Adrenal gland (tissue), 12 donors: ENCODE results near the gene PPP2R2C. TPM values are rescaled to one million over a fixed set of nuclear protein-coding genes. Genes with fewer than 3 reads are reported as not detected.

ENCODE experiments used
- DNase-seq, 7 donors: peaks; one replicate each; pipeline ENCODE4 v3.0.0-alpha.2; 2019 to 2020
- H3K27ac ChIP-seq, 5 donors: fragments of 200-600 bp; sonication (generic) in 4 of 5; 1 replicate in 3 of 5; 2 replicates in 2 of 5; pipeline versions ENCODE4 v1.5.1 to v1.8.0; 2016 to 2020; ENCODE audit warnings: mild to moderate bottlenecking in 1 of 5
- H3K27me3 ChIP-seq: fragments of 200-600 bp; 2 replicates; pipeline ENCODE4 v1.8.0; 2021
- H3K36me3 ChIP-seq, 2 donors: fragments of 200-600 bp; replicated peaks in 1 of 2; 1 replicate in 1 of 2; 2 replicates in 1 of 2; pipeline versions ENCODE4 v1.5.1 to v1.8.0; 2018 to 2022
- H3K4me1 ChIP-seq, 2 donors: fragments of 200-600 bp; replicated peaks in 1 of 2; 1 replicate in 1 of 2; 2 replicates in 1 of 2; pipeline versions ENCODE4 v1.5.1 to v1.8.0; 2018 to 2021
- H3K4me3 ChIP-seq, 4 donors: fragments of 200-600 bp; sonication (generic) in 3 of 4; one replicate each; pipeline ENCODE4 v1.5.1; 2016 to 2018
- H3K9me3 ChIP-seq, 3 donors: fragments of 200-600 bp; sonication (generic) in 1 of 3; replicated peaks in 1 of 3; 1 replicate in 2 of 3; 2 replicates in 1 of 3; pipeline versions ENCODE4 v1.5.1 to v1.8.0; 2016 to 2021
- POLR2A ChIP-seq, 2 donors: fragments of 450-650 bp; IDR thresholded peaks; one replicate each; pipeline ENCODE4 v1.6.1; 2017; ENCODE audit warnings: antibody characterized with exemption in 2 of 2, mild to moderate bottlenecking in 2 of 2, moderate library complexity in 1 of 2
- WGBS, 4 donors: extraction: QIAGEN DNeasy Blood & Tissue Kit in 2 of 4; methylation state at CpG; one replicate each; pipeline versions ENCODE4 v1.1.5 to v1.1.7; 2013 to 2017; 5-methylcytosine and 5-hydroxymethylcytosine counted together
- intact Hi-C, 2 donors: fragments of 100-400 bp; cut with DNase I; formaldehyde crosslinking; loops; one replicate each; pipeline versions ENCODE4 v1.14.1 to v1.15.0; 2022 to 2023
- polyA plus RNA-seq, 3 donors: library from polyadenylated mRNA; stranded (reverse); fragments of 200-250 nt in 2 of 3; fragments of 350-450 nt in 1 of 3; fragmentation: Illumina TruSeq in 1 of 3; extraction: RNeasy Lipid Tissue Mini Kit (QIAGEN cat#74804) in 1 of 3; gene quantifications; one replicate each; pipeline ENCODE4 v1.2.3, GENCODE V29; 2013 to 2014
- total RNA-seq, 9 donors: library from RNA; depleted of rRNA in 4 of 9; stranded (reverse); fragments of >200 nt in 4 of 9; fragments of 120-200 nt in 1 of 9; fragmentation: NEBNext Ultra II Directional in 1 of 9; extraction: Animal tissue kit (Norgen Biotek cat#: 25700) in 1 of 9; gene quantifications; one replicate each; pipeline versions ENCODE4 v1.1.0 to v1.2.4, GENCODE V29; 2013 to 2023
- TF ChIP-seq, protein P1 (sequence below), 6 experiments: fragments of 450-650 bp in 4 of 6; fragments of 200-600 bp in 2 of 6; sonication (generic) in 1 of 6; IDR thresholded peaks; 1 replicate in 5 of 6; 2 replicates in 1 of 6; pipeline versions ENCODE4 v1.5.1 to v1.8.0; 2016 to 2021; ENCODE audit warnings: antibody characterized with exemption in 6 of 6, mild to moderate bottlenecking in 2 of 6, moderate library complexity in 1 of 6
- donor health status: healthy with polysubstance abuse.
- donor health status: Bipolar disorder and iron deficiency.
- donor health status: DM: yes; HTN: yes; CAD: no.
- donor health status: DM: no; HTN: no; CAD: no.
- donor health status: DM: no; HTN: no; CAD: no.
- donor health status: DM: yes; HTN: yes; CAD: no.

Gene PPP2R2C
- total and polyA plus RNA-seq, 12 donors, result 0.17 to 7.2 (median 2.0) TPM; not detected in 3

DNA sequence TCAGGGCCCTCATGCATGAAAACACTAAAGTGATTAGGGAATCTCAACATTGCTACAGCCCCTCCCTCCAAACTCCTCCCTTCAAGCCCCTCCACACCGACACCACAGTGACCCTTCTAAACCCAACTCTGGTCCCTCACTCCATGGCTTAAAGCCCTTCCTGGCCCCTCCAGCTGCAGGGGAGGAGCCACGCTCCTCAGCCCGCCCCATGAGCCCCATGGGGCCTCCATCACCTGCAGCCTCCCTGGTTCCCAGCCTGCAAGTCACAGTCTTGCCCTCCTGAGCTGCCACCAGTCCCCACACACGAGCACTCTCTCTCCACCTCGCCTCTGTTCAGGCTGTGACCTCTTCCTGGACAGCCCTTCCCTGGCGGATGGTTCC lies 31.2 kb downstream of the PPP2R2C start:
- Histone ChIP-seq H3K36me3 (no peaks in the 10 kb centered on the region), H3K27me3 (peaks cover 11% of the 10 kb centered on the region), H3K4me3 (no peak overlapping the region), H3K27ac (no peak overlapping the region), H3K4me1 (peaks cover 0 to 10% of the 10 kb centered on the region in 2 donors), H3K9me3 (no peaks in the 10 kb centered on the region)
- TF ChIP-seq, protein P1, sequence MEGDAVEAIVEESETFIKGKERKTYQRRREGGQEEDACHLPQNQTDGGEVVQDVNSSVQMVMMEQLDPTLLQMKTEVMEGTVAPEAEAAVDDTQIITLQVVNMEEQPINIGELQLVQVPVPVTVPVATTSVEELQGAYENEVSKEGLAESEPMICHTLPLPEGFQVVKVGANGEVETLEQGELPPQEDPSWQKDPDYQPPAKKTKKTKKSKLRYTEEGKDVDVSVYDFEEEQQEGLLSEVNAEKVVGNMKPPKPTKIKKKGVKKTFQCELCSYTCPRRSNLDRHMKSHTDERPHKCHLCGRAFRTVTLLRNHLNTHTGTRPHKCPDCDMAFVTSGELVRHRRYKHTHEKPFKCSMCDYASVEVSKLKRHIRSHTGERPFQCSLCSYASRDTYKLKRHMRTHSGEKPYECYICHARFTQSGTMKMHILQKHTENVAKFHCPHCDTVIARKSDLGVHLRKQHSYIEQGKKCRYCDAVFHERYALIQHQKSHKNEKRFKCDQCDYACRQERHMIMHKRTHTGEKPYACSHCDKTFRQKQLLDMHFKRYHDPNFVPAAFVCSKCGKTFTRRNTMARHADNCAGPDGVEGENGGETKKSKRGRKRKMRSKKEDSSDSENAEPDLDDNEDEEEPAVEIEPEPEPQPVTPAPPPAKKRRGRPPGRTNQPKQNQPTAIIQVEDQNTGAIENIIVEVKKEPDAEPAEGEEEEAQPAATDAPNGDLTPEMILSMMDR (IDR thresholded peaks at IDR 0.05), result no peak
- TF ChIP-seq POLR2A (IDR thresholded peaks at IDR 0.05), result no peak
- 76 to 91% (median 78%) methylated on average over 6 of the region's 6 CpGs for WGBS, 4 donors
- DNase-seq, result no peak
- intact Hi-C loops, result no loop called here

DNA sequence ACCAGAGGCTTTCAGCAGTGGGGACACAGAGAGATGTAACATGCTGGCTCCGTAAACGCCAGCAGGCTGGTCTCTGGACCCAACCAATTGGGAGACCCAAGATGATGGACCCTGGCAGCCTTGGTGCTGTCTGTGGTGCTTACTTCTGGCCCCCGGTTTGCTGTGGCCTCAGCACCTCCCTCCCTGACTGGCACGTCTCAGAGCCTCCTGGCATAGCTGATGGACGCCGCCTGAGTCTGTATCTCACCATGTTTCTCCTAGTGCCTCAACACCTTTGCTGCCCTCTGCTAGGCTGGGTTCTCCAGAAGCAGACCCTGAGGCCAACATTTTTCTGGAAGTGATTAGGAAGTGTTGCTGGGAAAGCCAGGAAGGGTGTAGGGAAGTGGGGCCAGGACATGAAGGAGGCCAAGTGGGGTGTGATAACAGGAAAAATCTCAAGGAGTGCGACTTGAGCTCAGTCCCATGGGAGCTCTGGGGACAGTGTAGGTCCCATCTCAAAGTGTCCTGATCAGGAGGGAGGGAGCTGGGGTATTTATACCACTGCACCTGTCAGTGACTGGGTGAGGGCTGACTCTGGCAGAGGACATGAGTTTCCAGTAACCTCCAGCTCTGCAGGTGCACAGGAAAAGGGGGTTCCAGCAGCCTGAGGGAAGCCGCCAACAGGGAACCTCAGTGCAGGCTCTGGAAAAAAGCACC lies 31.8 kb downstream of the PPP2R2C start:
- Histone ChIP-seq H3K36me3 (no peaks in the 10 kb centered on the region), H3K27me3 (peaks cover 11% of the 10 kb centered on the region), H3K4me3 (no peak overlapping the region), H3K27ac (no peak overlapping the region), H3K4me1 (peaks cover 0 to 10% of the 10 kb centered on the region in 2 donors), H3K9me3 (no peaks in the 10 kb centered on the region)
- intact Hi-C loops, result no loop called here
- TF ChIP-seq, protein P1 (IDR thresholded peaks at IDR 0.05), result no peak
- TF ChIP-seq POLR2A (IDR thresholded peaks at IDR 0.05), result no peak
- DNase-seq, result no peak
- 64 to 93% (median 65%) methylated on average over 6 to 8 of the region's 8 CpGs for WGBS, 4 donors

DNA sequence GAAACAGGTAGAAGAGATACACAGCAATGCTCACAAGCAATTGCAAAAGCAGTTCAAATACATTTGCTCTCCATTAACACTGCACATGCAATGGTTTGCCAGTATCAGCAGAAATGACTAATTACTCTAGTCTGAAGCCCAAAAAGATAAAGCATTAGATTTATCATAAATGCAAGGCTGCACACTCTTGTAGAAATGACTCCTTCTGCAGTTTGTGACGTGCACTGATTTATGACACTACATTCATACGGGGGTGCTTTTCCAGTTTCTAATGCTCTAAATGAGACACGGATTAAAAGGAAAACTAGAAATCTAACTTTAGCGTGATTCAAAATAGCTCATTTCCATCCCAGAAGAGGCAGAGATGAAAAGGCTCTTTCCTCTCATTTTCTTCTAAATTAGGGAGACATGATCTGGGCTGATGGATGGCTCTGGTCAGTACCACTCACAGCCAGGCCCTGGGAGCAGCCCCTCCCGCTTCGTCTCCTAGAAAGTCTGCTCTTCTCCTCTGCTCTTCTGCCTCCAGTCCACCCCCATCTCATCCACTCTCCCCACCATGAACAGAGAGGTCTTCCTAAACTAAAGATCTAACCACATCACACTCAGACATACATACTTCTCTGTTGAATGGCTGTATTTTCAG lies 33.2 kb downstream of the PPP2R2C start:
- peaks cover 0 to 10% of the 10 kb centered on the region in 2 donors for H3K4me1 ChIP-seq
- no peak for DNase-seq
- intact Hi-C loops, result no loop called here
- TF ChIP-seq, protein P1 (IDR thresholded peaks at IDR 0.05), result no peak
- no peak for TF ChIP-seq POLR2A (IDR thresholded peaks at IDR 0.05)
- peaks cover 11% of the 10 kb centered on the region for H3K27me3 ChIP-seq
- H3K4me3 ChIP-seq, result no peak overlapping the region
- peaks cover 0 to 8% (median 0%) of the 10 kb centered on the region in 3 donors for H3K9me3 ChIP-seq
- no peaks in the 10 kb centered on the region for H3K36me3 ChIP-seq
- H3K27ac ChIP-seq, result no peak overlapping the region
- WGBS, 4 donors, result 35 to 40% (median 38%) methylated on average over 6 of the region's 6 CpGs

DNA sequence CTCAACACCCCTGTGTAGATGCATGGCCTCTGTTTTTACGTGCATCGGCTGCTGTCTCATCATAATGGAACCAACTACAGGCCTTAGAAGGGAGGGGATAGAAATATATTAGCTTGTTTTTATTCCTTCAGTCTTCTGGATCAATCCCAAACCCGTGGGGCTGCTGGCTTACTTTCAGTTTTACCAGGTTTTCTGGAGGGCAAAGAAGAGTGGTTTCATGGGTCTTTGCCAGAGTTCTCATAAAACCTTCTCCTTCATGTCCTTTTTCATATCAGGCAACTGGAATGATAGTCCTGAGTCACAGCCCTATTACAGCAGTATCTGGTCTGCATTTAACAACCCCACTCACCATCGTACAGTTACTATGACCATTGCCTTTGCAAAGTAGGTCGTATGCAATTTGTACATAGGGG lies 34.6 kb downstream of the PPP2R2C start:
- Histone ChIP-seq H3K27ac (peak overlapping the region in 1 of 5 donors; percentile 21), H3K4me1 (peaks cover 0 to 10% of the 10 kb centered on the region in 2 donors), H3K9me3 (peaks cover 0 to 8% (median 0%) of the 10 kb centered on the region in 3 donors), H3K36me3 (no peaks in the 10 kb centered on the region), H3K27me3 (peaks cover 5% of the 10 kb centered on the region), H3K4me3 (no peak overlapping the region)
- 53 to 59% (median 58%) methylated on average over 5 of the region's 5 CpGs for WGBS, 4 donors
- intact Hi-C loops, result no loop called here
- DNase-seq, result no peak
- TF ChIP-seq, protein P1 (IDR thresholded peaks at IDR 0.05), result no peak
- TF ChIP-seq POLR2A (IDR thresholded peaks at IDR 0.05), result no peak
